ENCODE data around the gene PTPRT.

PTPRT gene

GRCh38 chr20:42432496-42433334 lies 757.0 kb downstream of the PTPRT start:
- no peak for DNase-seq

- no peak for DNase-seq
Measured at GRCh38 chr20:42430598-42430997, 759.1 kb downstream of the PTPRT start.

- no peak for DNase-seq
Measured at GRCh38 chr20:42429761-42430458, 759.8 kb downstream of the PTPRT start.

- no peak for DNase-seq
Measured at GRCh38 chr20:42419814-42420532, 769.7 kb downstream of the PTPRT start.

- DNase-seq = no peak
Measured at GRCh38 chr20:42406826-42407225, 782.9 kb downstream of the PTPRT start.

- DNase-seq = no peak
Measured at GRCh38 chr20:42402455-42402854, 787.3 kb downstream of the PTPRT start.

GRCh38 chr20:42401613-42402012 lies 788.1 kb downstream of the PTPRT start:
- DNase-seq = no peak

- no peak for DNase-seq
Measured at GRCh38 chr20:42399802-42400201, 789.9 kb downstream of the PTPRT start.

GRCh38 chr20:42392442-42392841 lies 797.3 kb downstream of the PTPRT start:
- DNase-seq = no peak

GRCh38 chr20:42391807-42392206 lies 797.9 kb downstream of the PTPRT start:
- no peak for DNase-seq

- DNase-seq = no peak
Measured at GRCh38 chr20:42380287-42380686, 809.4 kb downstream of the PTPRT start.

- DNase-seq = no peak
Measured at GRCh38 chr20:42379385-42379784, 810.3 kb downstream of the PTPRT start.

GRCh38 chr20:42378826-42379225 lies 810.9 kb downstream of the PTPRT start:
- no peak for DNase-seq

GRCh38 chr20:42376131-42376530 lies 813.6 kb downstream of the PTPRT start:
- no peak for DNase-seq

- DNase-seq = no peak
Measured at GRCh38 chr20:42373049-42373448, 816.7 kb downstream of the PTPRT start.

- DNase-seq = no peak
Measured at GRCh38 chr20:42370075-42370474, 819.6 kb downstream of the PTPRT start.

GRCh38 chr20:42368910-42369309 lies 820.8 kb downstream of the PTPRT start:
- DNase-seq = no peak

GRCh38 chr20:42366626-42367025 lies 823.1 kb downstream of the PTPRT start:
- DNase-seq = no peak

GRCh38 chr20:42364446-42364845 lies 825.3 kb downstream of the PTPRT start:
- no peak for DNase-seq

- no peak for DNase-seq
Measured at GRCh38 chr20:42361402-42361970, 828.2 kb downstream of the PTPRT start.

- no peak for DNase-seq
Measured at GRCh38 chr20:42360621-42361020, 829.1 kb downstream of the PTPRT start.

- DNase-seq = no peak
Measured at GRCh38 chr20:42359617-42360016, 830.1 kb downstream of the PTPRT start.

GRCh38 chr20:42352096-42352495 lies 837.6 kb downstream of the PTPRT start:
- no peak for DNase-seq
